Measurements from ENCODE around the gene RRBP1.

- TF ChIP-seq CTCF (IDR thresholded peaks at IDR 0.05) (no peak), POLR2A (IDR thresholded peaks at IDR 0.05) (no peak)
Observed at GRCh38 chr20:17620371-17621228, 61.4 kb downstream of the RRBP1 start.

Data from vagina (tissue), 2 donors.